Measurements from ENCODE around the gene UBD. TPM values are rescaled to one million over a fixed set of nuclear protein-coding genes. Genes with fewer than 3 reads are reported as not detected.

Gene UBD
- total and polyA plus RNA-seq, 10 donors = 10.8 to 121 (median 27.1) TPM

DNA sequence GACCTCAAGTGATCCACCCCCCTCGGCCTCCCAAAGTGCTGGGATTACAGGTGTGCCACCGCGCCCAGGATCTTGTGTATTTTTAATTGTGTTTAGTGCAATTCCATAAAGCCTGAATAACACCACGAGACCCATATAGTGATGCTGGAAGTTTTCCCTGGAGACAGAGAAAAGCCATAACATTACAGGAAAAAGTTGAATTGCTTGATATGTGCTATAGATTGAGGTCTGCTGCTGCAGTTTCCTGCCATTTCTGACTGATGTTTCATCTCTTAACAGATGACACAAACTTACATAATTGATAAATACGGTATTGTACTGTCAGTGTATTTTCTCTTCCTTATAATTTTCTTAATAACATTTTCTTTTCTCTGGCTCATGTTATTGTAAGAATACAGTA lies 7.3 kb upstream of the UBD start:
- Histone ChIP-seq H3K9me3 (no peaks in the 10 kb centered on the region), H3K36me3 (no peaks in the 10 kb centered on the region), H3K27ac (no peak overlapping the region), H3K4me3 (no peak overlapping the region), H3K4me1 (no peaks in the 10 kb centered on the region), H3K27me3 (replicated peaks in 1 of 7) (peaks cover 0 to 17% (median 0%) of the 10 kb centered on the region in 7 donors)
- intact Hi-C loops (cut with DNase I; ENCODE audit: low total_unique reads) = no loop called here
- TF ChIP-seq, protein P1, sequence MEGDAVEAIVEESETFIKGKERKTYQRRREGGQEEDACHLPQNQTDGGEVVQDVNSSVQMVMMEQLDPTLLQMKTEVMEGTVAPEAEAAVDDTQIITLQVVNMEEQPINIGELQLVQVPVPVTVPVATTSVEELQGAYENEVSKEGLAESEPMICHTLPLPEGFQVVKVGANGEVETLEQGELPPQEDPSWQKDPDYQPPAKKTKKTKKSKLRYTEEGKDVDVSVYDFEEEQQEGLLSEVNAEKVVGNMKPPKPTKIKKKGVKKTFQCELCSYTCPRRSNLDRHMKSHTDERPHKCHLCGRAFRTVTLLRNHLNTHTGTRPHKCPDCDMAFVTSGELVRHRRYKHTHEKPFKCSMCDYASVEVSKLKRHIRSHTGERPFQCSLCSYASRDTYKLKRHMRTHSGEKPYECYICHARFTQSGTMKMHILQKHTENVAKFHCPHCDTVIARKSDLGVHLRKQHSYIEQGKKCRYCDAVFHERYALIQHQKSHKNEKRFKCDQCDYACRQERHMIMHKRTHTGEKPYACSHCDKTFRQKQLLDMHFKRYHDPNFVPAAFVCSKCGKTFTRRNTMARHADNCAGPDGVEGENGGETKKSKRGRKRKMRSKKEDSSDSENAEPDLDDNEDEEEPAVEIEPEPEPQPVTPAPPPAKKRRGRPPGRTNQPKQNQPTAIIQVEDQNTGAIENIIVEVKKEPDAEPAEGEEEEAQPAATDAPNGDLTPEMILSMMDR (IDR thresholded peaks at IDR 0.05 in 8 of 11, conservative IDR thresholded peaks at IDR 0.05 in 3 of 11) = no peak
- TF ChIP-seq POLR2A (IDR thresholded peaks at IDR 0.05) (no peak), POLR2AphosphoS5 (IDR thresholded peaks at IDR 0.05) (no peak)
- WGBS, 5 donors = 76 to 91% (median 87%) methylated on average over 5 of the region's 5 CpGs
- no peak for DNase-seq

DNA sequence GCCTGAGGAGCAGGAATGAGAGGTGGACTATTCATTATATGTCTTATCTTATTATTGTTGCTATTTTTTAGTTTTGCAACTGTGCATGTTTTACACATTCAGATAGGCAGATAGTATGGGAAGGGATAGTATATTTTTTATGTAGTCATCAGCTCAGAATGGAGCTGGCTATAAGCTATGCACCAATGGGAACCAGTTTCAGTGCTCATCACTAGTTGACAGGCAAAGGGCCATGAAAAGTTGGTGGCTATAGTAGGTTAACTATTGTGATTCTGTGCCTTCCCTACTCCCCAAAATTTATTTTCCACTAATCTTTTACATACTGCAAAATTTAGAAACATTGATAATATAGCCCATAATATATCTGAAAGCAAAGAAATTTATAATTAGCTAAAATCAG lies 5.3 kb upstream of the UBD start:
- Histone ChIP-seq H3K27ac (no peak overlapping the region), H3K27me3 (replicated peaks in 1 of 7) (peaks cover 0 to 11% (median 0%) of the 10 kb centered on the region in 7 donors), H3K36me3 (no peaks in the 10 kb centered on the region), H3K4me3 (no peak overlapping the region), H3K9me3 (no peaks in the 10 kb centered on the region), H3K4me1 (no peaks in the 10 kb centered on the region)
- TF ChIP-seq POLR2A (IDR thresholded peaks at IDR 0.05) (no peak), POLR2AphosphoS5 (IDR thresholded peaks at IDR 0.05) (no peak)
- TF ChIP-seq, protein P1 (IDR thresholded peaks at IDR 0.05 in 8 of 11, conservative IDR thresholded peaks at IDR 0.05 in 3 of 11) = no peak
- intact Hi-C loops (cut with DNase I; ENCODE audit: low total_unique reads) = no loop called here
- no peak for DNase-seq

DNA sequence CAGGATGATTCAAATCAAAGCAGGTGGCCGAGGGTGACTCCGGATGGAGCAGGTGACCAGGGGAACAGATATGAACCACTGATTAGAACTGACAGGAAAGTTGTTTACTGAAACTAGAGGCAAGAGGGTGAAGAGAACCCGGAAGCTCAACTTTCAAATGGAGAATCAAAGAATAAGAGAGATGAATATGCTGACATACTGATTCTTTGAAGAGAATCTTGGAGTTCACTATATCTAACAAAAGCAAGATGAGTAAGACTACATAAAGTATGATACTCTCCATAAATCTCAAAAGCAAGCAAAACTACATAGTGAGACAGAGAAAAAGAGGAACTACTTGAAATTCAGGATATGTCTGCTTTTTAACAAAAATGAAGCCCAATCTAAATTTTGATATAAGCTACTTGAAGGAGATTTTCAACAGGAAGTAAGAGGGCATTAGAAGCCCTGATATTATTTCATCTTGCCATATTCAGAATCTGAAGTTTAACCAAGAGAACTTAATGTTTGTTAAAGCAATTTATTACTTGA lies 4.0 kb upstream of the UBD start:
- Histone ChIP-seq H3K9me3 (no peaks in the 10 kb centered on the region), H3K4me3 (no peak overlapping the region), H3K27ac (no peak overlapping the region), H3K4me1 (no peaks in the 10 kb centered on the region), H3K36me3 (no peaks in the 10 kb centered on the region), H3K27me3 (replicated peaks in 1 of 7) (peaks cover 0 to 11% (median 0%) of the 10 kb centered on the region in 7 donors)
- intact Hi-C loops (cut with DNase I; ENCODE audit: low total_unique reads) = no loop called here
- WGBS, 5 donors = 26 to 47% (median 29%) methylated on average over 3 of the region's 3 CpGs
- no peak for DNase-seq
- TF ChIP-seq POLR2AphosphoS5 (IDR thresholded peaks at IDR 0.05) (no peak), POLR2A (IDR thresholded peaks at IDR 0.05) (no peak)
- TF ChIP-seq, protein P1 (IDR thresholded peaks at IDR 0.05 in 8 of 11, conservative IDR thresholded peaks at IDR 0.05 in 3 of 11) = no peak

DNA sequence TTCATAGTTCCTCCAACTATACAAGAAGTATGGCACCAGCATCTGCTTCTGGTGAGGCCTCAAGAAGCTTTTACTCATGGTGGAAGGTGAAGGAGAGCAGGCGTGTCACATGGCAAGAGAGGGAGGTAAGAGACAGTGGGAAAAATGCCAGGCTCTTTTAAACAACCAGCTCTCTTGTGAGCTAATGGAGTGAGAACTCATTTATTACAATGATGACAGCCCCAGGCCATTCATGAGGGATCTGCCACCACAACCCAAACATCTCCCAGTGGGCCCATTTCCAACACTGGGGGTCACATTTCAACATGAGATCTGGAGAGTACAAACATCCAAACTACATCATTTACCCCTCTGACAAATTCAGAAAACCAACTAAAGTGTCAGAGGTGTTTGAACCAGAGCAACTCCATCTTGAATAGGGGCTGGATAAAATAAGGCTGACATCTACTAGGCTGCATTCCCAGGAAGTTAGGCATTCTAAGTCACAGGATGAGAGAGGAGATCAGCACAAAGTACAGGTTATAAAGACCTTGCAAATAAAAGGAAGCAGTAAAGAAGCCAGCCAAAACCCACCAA lies 2.2 kb upstream of the UBD start:
- peaks cover 0 to 11% (median 0%) of the 10 kb centered on the region in 7 donors for H3K27me3 ChIP-seq (replicated peaks in 1 of 7)
- intact Hi-C loops (cut with DNase I; ENCODE audit: low total_unique reads) = no loop called here
- no peaks in the 10 kb centered on the region for H3K36me3 ChIP-seq
- TF ChIP-seq POLR2A (IDR thresholded peaks at IDR 0.05) (no peak), POLR2AphosphoS5 (IDR thresholded peaks at IDR 0.05) (no peak)
- TF ChIP-seq, protein P1 (IDR thresholded peaks at IDR 0.05 in 8 of 11, conservative IDR thresholded peaks at IDR 0.05 in 3 of 11) = no peak
- 71 to 95% (median 89%) methylated on average over 1 of the region's 1 CpG for WGBS, 5 donors
- no peak for DNase-seq
- no peak overlapping the region for H3K4me3 ChIP-seq
- H3K27ac ChIP-seq = no peak overlapping the region
- H3K4me1 ChIP-seq = no peaks in the 10 kb centered on the region
- no peaks in the 10 kb centered on the region for H3K9me3 ChIP-seq

Measured in spleen (tissue), 11 donors.